ENCODE data around the gene LHFPL6.

LHFPL6 gene

DNA sequence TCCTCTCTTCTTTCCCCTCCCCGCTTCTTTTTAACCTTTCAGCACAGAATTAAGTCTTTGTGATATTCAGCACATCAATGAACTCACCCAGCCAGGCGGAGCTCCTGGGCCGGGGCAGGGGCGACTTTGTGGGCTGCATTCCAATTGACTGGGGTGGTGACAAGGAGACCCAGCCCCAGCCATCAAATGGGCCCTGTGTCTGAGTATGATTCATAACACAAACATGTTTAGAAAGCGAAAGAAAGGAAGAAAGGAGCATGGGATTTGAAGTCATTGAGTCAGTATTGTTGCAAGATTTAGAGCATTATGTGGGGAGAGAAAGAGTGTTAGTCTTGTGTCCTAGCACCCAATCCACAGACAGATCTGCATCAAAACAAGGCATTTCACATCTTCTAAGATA, 185.3 kb downstream of the LHFPL6 start:
- in situ Hi-C loops (cut with MboI; ENCODE audit: low sequenced_read_pairs), result no loop called here

DNA sequence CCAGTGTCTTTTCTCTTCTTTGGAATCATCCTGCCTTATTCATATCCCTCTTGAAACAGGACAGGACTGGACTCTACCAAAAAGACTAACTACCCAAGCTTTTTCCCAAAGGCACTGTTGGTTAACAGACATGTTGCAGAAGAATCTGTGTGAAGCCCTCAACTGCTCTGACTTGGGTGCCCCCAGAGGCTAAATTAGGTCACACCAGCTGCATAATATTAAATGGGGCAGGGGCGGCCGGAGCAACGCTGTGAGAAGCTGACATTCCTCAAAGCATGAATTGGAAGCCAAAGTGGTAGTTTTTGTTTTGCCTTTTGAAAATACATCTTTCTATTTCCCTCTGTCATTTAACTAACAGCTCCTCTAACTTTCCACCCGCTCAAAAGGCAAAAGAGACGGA, 185.9 kb downstream of the LHFPL6 start:
- in situ Hi-C loops (cut with MboI; ENCODE audit: low sequenced_read_pairs), result no loop called here

DNA sequence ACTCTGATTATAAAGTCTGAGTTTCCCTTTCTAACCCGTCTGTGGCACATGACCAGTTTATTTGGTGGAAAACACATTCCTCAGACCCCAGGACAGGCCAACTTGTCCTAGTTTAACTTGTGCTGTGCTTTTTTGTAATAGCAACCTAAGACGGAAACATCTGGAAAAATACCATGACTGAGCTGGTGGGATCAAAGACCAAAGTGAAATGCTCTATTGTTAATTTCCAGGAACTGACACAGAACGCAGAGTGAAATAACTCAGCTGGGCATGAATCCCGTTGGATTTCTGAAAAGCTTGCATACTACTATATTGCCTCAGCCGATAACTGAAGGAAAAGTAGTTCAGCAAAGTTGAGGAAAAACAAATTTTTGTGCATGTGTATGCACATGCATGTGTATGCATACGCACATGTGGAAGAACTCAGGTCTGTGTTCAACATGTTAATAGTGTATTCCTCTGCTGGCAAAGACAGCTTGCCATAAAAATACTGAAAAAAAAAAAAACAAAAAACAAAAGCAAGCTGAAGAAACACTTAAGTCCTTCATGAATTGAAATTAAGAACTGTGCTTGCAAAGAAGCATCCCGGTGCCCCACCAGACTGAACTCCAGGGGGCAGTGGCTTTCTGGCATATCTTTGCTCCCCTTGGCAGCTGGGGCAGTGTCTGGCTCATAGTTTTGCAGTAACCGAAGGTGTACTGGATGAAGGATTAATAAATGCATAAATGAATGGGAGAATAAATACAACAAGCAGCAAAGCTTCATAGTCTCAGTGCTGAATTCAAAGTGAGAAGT, 187.8 kb downstream of the LHFPL6 start:
- in situ Hi-C loops (cut with MboI; ENCODE audit: low sequenced_read_pairs), result no loop called here

DNA sequence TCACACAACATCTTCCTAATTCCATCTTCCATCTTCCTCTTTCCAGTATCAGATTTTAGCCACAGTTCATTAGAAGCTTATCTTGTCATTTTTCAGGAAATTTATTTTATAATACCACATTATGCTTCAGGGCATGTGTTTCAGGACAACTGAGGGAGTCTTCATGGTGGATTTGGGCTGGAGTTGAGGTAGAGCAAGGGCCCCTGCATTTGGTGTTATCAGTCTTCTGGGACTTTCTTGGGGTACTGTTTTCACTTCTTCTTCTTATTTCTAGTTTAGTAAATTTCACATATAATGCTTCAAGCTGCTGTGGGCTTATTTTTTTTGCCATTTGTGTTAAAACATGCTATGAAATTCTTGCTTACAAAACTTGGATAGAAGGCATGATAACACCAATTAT, 188.7 kb downstream of the LHFPL6 start:
- in situ Hi-C loops (cut with MboI; ENCODE audit: low sequenced_read_pairs), result no loop called here

DNA sequence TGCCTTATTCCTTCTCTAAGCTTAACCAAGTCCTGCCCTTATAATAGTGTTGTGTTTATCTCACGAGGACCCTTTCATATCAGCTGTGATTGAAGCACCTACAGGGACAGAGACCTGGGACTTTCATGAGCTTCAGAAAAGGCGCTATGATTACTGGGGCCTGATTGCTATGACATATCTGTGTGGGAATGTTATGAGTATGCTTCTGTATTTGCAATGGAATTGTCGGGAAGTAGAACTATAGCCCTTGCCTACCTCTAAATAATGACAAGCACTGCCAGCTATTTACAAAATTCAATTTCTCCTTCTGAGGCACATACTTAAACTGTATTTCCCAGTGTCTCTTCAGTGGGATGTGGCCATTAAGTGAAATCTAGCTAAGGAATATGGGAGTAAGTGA, 191.5 kb downstream of the LHFPL6 start:
- in situ Hi-C loops (cut with MboI; ENCODE audit: low sequenced_read_pairs), result no loop called here

DNA sequence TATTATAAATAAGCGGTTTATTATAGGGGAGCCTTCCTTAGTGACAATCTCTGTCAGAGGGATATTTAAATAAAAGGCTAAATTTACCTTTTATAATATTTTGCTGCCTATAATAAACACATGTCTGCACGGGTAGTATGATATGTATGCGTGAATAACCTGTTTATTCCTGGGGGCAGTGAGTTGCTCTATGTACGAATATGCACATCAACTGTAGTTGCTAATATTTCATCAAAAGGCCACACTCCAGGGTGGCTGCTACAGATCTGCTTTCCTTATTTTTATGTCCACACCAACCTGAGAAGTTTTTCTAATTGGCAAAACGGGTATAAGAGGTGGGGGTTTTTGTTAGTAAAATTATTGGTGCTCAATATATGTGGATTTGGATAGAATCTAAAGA, 192.0 kb downstream of the LHFPL6 start:
- in situ Hi-C loops (cut with MboI; ENCODE audit: low sequenced_read_pairs), result no loop called here

DNA sequence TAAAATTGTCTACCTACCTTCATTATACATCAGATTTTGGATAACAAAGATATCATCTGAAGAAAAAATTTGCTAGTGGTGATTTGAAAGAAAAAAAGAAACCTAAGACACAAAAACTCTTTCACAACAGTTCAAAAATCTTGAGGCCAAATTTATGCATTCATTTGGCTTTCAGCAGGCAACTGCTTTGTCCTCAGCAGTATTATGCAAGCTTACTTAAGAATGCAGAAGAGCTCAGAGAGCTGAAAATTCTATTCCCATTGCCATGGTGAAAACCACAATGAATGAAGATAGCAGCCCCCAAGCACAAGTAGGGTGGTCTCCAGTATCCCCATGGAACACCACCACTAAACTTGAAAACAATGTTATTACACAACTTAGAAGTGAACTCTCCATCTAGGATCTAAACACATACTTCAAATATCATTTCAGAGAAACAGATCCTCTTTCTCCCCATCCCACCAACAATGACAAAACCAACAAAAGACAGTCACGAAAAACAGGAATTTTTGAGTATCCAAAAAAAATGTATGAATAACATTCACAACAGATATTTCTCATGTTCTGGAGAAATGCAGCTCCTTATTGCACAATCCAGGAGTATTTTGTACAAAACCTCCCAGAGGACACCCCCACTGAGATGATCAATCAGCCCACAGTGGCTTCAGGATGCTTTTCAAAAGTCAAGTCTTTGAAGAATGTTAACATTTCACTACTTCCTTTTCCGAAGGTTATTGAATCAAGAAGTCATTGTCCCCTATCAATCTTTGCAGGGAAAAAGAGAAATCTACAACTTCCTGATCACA, 192.7 kb downstream of the LHFPL6 start:
- in situ Hi-C loops (cut with MboI; ENCODE audit: low sequenced_read_pairs), result no loop called here

DNA sequence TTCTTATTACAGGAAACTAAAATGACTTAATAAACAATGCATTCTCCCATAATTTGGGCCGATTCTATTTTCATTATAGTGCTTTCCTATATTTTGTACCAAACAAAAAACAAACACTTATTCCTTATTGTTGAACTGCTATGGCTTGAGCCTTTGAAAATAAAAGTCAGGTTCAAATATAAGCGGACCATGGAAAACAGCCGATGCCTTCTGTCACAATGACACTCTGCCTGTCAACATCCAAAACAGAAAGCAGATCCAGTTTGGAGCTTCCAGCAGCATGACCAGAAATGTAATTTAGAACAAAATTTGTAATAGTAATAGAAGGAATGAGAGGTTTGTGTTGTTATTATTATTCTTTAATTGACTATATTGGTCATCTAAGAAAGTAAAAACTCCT, 194.5 kb downstream of the LHFPL6 start:
- in situ Hi-C loops (cut with MboI; ENCODE audit: low sequenced_read_pairs), result no loop called here

DNA sequence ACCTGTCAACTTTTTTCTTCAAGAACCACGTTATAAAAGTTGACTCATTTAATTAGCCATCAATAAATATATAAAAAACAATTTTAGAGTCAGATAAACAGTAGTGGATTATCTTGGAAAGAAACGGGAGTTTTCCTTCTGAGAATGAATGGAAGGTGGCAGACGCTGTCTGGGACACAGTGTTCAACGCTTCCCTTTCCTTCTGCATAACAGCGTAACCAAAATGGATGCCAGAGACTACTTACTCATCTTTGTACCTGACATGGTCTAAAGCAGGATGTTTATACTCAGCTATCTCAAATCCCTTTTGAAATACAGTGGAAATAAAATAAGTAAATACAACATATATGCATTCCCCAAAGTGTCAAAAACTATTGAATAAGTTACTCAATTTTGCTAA, 195.2 kb downstream of the LHFPL6 start:
- in situ Hi-C loops (cut with MboI; ENCODE audit: low sequenced_read_pairs), result no loop called here

DNA sequence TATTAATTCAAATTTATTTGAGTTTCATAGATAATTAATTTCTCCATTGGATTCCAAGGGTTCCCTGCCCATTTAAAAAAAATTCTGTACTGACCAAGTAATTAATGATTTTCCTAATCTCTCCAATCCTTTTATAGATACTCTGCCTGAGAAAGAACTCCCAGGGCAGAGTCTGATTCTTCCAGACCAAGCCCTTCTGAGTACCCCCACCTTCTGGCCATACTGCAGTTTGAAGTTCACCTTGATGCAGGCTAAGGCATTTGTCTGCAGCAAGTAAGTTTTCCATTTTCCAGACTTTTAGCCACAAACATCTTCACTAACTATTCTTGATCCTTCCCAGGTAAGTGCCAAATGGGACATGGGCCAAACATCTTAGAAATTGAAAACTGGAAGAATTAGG, 195.9 kb downstream of the LHFPL6 start:
- in situ Hi-C loops (cut with MboI; ENCODE audit: low sequenced_read_pairs), result no loop called here

DNA sequence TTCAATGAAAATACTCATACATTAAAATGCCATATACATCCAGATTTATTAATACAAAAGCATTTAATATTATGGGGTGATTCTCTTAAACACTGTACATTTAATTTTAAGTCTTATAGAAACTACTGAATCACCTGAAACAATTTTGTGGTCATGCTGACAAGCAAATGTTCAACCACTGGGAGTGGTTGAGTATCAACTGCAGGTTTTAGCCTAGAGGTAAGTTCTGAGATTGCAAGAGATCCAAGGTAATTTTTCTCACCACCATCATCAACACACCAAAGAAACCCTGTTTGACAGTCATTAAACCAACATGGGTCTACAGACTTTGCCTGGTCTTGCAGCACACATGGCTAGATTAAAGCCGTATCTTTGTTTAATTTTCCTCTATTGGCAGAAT, 196.3 kb downstream of the LHFPL6 start:
- in situ Hi-C loops (cut with MboI; ENCODE audit: low sequenced_read_pairs), result no loop called here

DNA sequence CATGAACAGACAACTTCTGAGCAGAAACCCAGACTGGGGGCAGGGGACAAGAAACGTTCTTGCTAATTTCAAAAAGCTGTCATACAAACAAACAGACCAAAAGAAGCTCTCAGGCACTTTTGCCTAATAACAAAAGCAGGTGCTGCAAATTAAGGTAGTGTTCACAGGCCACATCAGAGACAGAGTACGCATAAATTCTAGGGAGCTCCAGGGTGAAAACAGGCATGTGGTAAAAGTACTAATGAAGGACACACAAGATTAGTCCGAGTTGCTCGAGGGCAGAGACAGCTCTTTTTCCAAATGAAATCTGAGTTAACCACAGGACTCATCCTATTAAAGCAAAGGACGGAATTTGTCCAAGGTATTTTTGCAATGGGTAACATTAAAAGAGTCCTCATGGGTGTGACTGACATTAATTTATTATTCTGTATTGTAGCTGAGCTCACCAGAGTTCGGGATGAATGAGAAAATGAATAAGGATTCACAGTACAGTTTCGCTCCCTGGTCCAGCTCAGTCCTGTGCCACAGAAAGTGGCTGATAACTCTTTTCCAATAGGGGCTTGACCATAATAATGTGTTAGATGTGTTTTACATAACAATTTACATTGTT, 197.3 kb downstream of the LHFPL6 start:
- in situ Hi-C loops (cut with MboI; ENCODE audit: low sequenced_read_pairs), result no loop called here

DNA sequence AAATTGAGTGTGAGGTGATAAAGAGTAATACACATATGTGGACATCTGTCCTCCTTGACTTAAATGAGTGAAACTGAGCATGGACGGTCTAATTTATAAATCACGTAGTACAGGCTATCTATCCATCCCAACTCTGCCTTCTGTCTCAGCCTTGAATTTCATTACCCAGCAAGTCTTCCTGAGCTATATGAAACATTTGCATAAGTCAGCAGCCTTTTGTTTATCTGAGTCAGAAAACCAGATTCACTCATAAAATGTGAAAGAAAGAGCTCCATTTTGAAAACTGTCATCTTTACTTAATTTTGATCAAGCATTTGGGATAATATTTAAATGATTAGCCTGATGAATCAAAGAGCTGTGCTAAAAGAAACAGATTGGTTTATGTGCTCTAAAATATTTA, 197.9 kb downstream of the LHFPL6 start:
- in situ Hi-C loops (cut with MboI; ENCODE audit: low sequenced_read_pairs), result no loop called here

DNA sequence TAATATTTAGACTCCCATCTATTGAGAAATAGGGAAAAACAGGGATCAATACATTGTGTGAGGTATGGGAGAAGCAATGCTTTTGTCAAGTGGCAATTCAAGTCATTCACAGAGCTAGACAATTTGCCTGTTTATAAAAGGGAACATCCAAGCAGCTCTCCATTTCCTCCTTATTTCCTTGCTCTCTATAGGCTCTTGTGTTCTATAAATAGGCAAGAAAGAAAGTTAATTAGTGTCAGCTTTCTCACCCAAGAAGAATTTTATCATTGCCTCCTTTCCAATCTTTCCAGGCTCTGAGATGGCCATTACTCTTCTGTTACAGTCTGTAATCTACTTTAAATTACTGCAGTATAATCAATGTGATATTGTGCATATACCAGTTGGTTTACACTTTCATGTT, 199.9 kb downstream of the LHFPL6 start:
- in situ Hi-C loops (cut with MboI; ENCODE audit: low sequenced_read_pairs), result no loop called here

DNA sequence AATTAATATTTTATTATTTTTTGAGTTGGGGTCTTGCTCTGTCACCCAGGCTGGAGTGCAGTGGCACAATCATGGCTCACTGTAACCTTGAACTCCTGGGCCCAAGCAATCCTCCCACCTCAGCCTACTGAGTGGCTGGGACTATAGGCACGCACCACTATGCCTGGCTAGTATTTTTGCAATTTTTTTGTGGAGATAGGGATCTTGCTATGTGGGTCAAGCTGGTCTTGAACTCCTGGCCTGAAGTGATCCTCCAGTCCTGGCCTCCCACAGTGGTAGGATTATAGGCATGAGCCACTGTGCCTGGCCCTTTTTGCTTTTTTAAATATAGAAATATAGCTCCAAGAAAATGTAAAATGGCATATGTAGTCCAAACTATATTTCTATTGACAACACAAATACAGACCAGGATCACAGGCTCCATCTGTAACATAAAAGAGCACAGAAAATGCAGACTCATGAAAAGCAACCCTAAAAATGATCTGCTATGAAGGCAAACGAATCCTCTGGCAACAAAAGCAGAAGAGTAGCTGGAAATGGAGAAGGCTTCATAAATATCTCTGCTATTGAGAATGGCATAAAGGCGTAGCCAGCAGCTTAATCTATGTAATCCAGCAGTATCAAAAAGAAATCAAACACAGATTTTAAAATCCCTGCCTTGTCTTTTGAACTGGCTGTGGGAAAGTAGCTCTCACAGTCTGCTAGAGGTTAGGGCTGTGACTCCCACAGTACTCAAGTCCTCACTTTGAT, 200.6 kb downstream of the LHFPL6 start:
- in situ Hi-C loops (cut with MboI; ENCODE audit: low sequenced_read_pairs), result no loop called here

DNA sequence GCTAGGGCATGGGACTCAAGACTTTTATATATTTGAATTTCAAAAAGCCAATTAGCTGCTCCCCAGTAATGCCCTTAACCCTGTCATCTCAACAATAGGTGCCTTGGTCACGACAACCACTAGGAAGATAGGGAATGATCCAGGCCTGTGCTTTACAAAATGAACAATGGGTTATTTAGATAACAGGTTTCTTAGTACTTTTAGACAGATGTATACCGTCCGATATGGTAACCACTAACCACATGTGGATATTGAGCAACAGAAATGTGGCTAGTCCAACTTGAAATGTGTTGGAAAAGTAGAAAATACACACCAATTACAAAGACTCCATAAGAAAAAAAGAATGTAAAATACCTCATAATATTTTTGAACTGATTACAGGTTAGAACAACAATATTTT, 201.2 kb downstream of the LHFPL6 start:
- in situ Hi-C loops (cut with MboI; ENCODE audit: low sequenced_read_pairs), result no loop called here

DNA sequence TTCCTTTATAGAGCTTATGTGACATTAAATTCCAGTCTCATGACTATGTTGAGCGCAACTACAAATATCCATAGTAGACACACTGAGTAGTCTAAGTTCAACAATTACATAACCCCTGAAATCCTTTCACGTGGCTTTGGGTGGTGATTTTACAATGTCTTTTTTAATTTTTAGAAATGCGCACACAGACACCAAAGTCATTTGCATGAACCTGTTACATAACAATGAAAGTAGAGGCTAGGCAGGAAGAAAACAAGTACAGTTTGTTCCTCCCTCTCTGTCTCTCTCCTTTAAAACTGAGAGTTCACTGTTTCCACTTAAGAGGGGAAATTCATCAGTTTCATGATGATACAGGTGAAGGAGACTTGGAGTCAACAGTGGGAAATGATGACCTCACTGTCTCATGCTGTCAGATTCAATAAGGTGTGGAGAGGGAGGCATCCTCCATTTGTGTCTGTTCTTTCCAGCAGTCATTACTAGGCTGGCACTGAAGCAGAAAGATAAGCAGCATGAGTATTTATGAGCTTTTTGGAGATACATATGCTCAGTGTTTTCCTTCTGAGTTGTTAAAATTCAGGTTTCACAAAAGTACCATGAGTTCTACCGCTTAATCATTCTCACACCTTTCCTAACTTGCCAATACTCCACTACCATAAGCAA, 201.8 kb downstream of the LHFPL6 start:
- in situ Hi-C loops (cut with MboI; ENCODE audit: low sequenced_read_pairs), result no loop called here

DNA sequence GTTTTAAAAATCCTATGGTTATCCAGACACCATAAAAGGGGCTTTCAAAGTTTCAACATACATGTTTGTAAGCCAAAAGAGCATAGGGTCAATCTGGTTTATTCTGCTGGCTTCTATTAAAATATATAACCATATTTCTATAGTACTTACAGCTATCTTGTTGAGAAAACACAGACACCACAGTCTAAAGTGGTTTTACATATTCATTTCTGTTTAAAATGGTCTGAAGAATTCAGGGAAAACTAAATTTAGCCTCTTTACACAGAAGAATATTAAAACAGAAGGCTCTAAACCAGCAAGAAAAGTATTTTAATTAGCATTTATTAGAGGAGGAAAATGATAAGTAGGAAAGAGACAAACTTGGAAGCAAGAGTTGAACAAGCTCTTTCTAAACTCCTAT, 203.9 kb downstream of the LHFPL6 start:
- in situ Hi-C loops (cut with MboI; ENCODE audit: low sequenced_read_pairs), result no loop called here

DNA sequence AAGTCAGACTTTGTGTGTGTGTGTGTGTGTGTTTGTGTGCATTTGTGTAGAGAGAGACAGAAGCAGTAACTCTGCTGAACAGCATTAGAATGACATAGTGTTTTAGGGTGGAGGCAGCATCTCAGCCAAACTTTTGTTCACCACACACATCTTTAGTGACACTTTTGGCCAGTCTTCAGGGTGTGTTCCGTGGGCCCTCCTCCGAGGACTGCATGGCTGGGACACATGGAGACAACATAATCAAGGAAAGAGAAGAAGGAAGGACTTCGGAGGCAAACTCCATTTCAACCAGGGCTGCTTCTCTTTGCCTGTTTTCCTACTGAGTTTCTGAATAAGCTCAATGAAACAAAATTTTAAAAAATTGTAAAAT, 205.1 kb downstream of the LHFPL6 start:
- in situ Hi-C loops (cut with MboI; ENCODE audit: low sequenced_read_pairs), result no loop called here

DNA sequence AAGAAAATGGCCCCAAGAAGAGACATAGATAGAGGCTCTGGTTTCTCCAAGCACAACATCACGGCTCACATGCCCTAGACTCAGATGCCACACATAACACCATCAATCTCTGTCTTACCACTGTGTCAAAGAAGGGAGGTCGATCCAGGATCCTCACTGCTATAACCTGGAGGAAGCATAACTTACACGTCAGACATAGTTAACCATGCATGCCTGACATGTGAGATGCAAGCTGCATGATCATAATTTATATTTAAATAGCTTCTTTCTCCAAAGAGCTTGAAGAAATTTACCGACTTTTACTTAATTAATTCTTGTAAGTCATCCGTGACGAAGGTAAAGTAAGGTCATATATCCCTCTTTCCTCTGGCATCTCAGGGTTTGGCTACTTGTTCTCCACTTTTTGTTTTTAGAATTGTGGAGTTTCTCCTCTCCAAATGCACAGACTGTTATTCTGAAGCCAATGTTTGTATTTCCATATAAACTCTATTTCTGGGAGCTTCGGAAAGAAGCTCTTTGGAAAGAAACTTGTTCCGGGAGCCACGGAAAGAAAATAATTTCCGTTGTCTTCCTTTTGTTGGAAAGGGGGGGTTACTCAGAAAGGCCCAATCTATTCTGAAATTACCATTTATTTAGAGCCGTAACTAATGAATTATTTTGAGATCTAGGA, 205.6 kb downstream of the LHFPL6 start:
- in situ Hi-C loops (cut with MboI; ENCODE audit: low sequenced_read_pairs), result no loop called here

Measured in hTERT RPE-1 (cell line).